H9 (cell line): ENCODE data around the gene STAT1. TPM values are rescaled to one million over a fixed set of nuclear protein-coding genes. Genes with fewer than 3 reads are reported as not detected.
A peak's percentile ranks its signal among the peaks of the same experiment; 100 is the strongest.

Experiments used
- DNase-seq: peaks from one replicate; pipeline ENCODE4 v3.0.0-alpha.2; 2017
- H2AFZ ChIP-seq: one replicate; pipeline ENCODE4 v1.6.1; 2013; ENCODE audit warnings: mild to moderate bottlenecking, low read length, control low read depth, moderate library complexity
- H2AK5ac ChIP-seq: 2 replicates; pipeline ENCODE4 v1.6.1; 2013; ENCODE audit warnings: low read length, control low read depth, mixed read lengths; ENCODE audit not compliant: insufficient read length
- H2BK120ac ChIP-seq: one replicate; pipeline ENCODE4 v1.6.1; 2013; ENCODE audit warnings: low read depth, mild to moderate bottlenecking, low read length, control low read depth, inconsistent platforms; ENCODE audit not compliant: poor library complexity, severe bottlenecking
- H2BK12ac ChIP-seq: 2 replicates; pipeline ENCODE4 v1.6.1; 2013; ENCODE audit warnings: low read length, control low read depth, mixed read lengths, low read depth; ENCODE audit not compliant: insufficient read length
- H2BK15ac ChIP-seq: 2 replicates; pipeline ENCODE4 v1.6.1; 2013; ENCODE audit warnings: low read depth, low read length, control low read depth
- H2BK20ac ChIP-seq: one replicate; pipeline ENCODE4 v1.6.1; 2013; ENCODE audit warnings: low read depth, mild to moderate bottlenecking, low read length, control low read depth, inconsistent platforms; ENCODE audit not compliant: poor library complexity, severe bottlenecking
- H2BK5ac ChIP-seq: 2 replicates; pipeline ENCODE4 v1.6.1; 2013; ENCODE audit warnings: low read length, control low read depth, mixed read lengths; ENCODE audit not compliant: insufficient read length
- H3K14ac ChIP-seq: 2 replicates; pipeline ENCODE4 v1.6.1; 2013; ENCODE audit warnings: low read length, control low read depth; ENCODE audit not compliant: insufficient read depth
- H3K18ac ChIP-seq: 2 replicates; pipeline ENCODE4 v1.6.1; 2013; ENCODE audit warnings: low read depth, mild to moderate bottlenecking, mixed read lengths, low read length, control low read depth; ENCODE audit not compliant: insufficient read length
- H3K23ac ChIP-seq: 2 replicates; pipeline ENCODE4 v1.6.1; 2013; ENCODE audit warnings: low read length, control low read depth, mixed read lengths, low read depth; ENCODE audit not compliant: insufficient read length
- H3K23me2 ChIP-seq: 2 replicates; pipeline ENCODE4 v1.6.1; 2013; ENCODE audit warnings: low read depth, mild to moderate bottlenecking, mixed read lengths, low read length, control low read depth; ENCODE audit not compliant: insufficient read length, poor library complexity, severe bottlenecking
- H3K27ac ChIP-seq: 2 replicates; pipeline ENCODE4 v1.5.1; 2013; ENCODE audit warnings: low read length, control low read depth, mixed read lengths, low read depth; ENCODE audit not compliant: insufficient read length
- H3K27me3 ChIP-seq: 2 replicates; pipeline ENCODE4 v1.6.1; 2013; ENCODE audit warnings: low read length, control low read depth, inconsistent platforms; ENCODE audit not compliant: insufficient read depth
- H3K4ac ChIP-seq: 2 replicates; pipeline ENCODE4 v1.6.1; 2013; ENCODE audit warnings: low read depth, mild to moderate bottlenecking, control low read depth, inconsistent platforms, low read length, moderate library complexity
- H3K4me1 ChIP-seq: 2 replicates; pipeline ENCODE4 v1.6.1; 2013; ENCODE audit warnings: low read length, control low read depth, inconsistent platforms; ENCODE audit not compliant: insufficient read depth
- H3K4me2 ChIP-seq: 2 replicates; pipeline ENCODE4 v1.6.1; 2013; ENCODE audit warnings: low read length, control low read depth, mixed read lengths; ENCODE audit not compliant: insufficient read length, insufficient read depth
- H3K56ac ChIP-seq: 2 replicates; pipeline ENCODE4 v1.6.1; 2013; ENCODE audit warnings: low read depth, mild to moderate bottlenecking, mixed read lengths, low read length, control low read depth; ENCODE audit not compliant: insufficient read length
- H3K79me1 ChIP-seq: 2 replicates; pipeline ENCODE4 v1.6.1; 2013; ENCODE audit warnings: low read depth, mild to moderate bottlenecking, moderate library complexity, low read length, control low read depth, inconsistent platforms; ENCODE audit not compliant: insufficient read depth, poor library complexity, severe bottlenecking
- H3K79me2 ChIP-seq: 2 replicates; pipeline ENCODE4 v1.6.1; 2013; ENCODE audit warnings: low read length, control low read depth, inconsistent platforms; ENCODE audit not compliant: insufficient read depth
- H3K9ac ChIP-seq: 2 replicates; pipeline ENCODE4 v1.6.1; 2013; ENCODE audit warnings: low read length, control low read depth, mixed read lengths; ENCODE audit not compliant: insufficient read length; ENCODE audit errors: extremely low read depth
- H3K9me3 ChIP-seq: one replicate; pipeline ENCODE4 v1.6.1; 2013; ENCODE audit warnings: low read depth, low read length, inconsistent platforms; ENCODE audit not compliant: control insufficient read depth
- H3T11ph ChIP-seq: one replicate; pipeline ENCODE4 v1.6.1; 2013; ENCODE audit warnings: mild to moderate bottlenecking, low read length, control low read depth, inconsistent platforms
- H4K20me1 ChIP-seq: one replicate; pipeline ENCODE4 v1.6.1; 2013; ENCODE audit not compliant: control insufficient read depth, insufficient read length, insufficient read depth
- H4K5ac ChIP-seq: 2 replicates; pipeline ENCODE4 v1.6.1; 2013; ENCODE audit warnings: low read depth, mild to moderate bottlenecking, mixed read lengths, low read length, control low read depth; ENCODE audit not compliant: insufficient read length
- H4K8ac ChIP-seq: replicated peaks from 2 replicates; pipeline ENCODE4 v1.6.1; 2013; ENCODE audit warnings: low read length, control low read depth, mixed read lengths, low read depth; ENCODE audit not compliant: insufficient read length
- H4K91ac ChIP-seq: 2 replicates; pipeline ENCODE4 v1.6.1; 2013; ENCODE audit warnings: low read depth, mild to moderate bottlenecking, moderate library complexity, mixed read lengths, low read length, control low read depth; ENCODE audit not compliant: insufficient read length
- H3K27ac Mint-ChIP-seq, 3 experiments: 2 replicates in 2 of 3; 3 replicates in 1 of 3; pipeline ENCODE4 v1.8.0; 2020 to 2021; ENCODE audit warnings: mixed read lengths in 3 of 3, mild to moderate bottlenecking in 1 of 3, moderate library complexity in 1 of 3
- H3K27me3 Mint-ChIP-seq: 2 replicates; pipeline ENCODE4 v1.8.0; 2021; ENCODE audit warnings: low read depth, mild to moderate bottlenecking, moderate library complexity, mixed read lengths
- H3K36me3 Mint-ChIP-seq, 3 experiments: 2 replicates in 2 of 3; 3 replicates in 1 of 3; pipeline ENCODE4 v1.8.0; 2020 to 2021; ENCODE audit warnings: low read depth in 3 of 3, mixed read lengths in 3 of 3; ENCODE audit not compliant: insufficient read depth in 1 of 3
- H3K4me1 Mint-ChIP-seq, 2 experiments: 2 replicates each; pipeline ENCODE4 v1.8.0; 2020; ENCODE audit warnings: mixed read lengths in 2 of 2
- H3K4me3 Mint-ChIP-seq, 2 experiments: 2 replicates in 1 of 2; 3 replicates in 1 of 2; pipeline ENCODE4 v1.8.0; 2020 to 2021; ENCODE audit warnings: mild to moderate bottlenecking in 2 of 2, mixed read lengths in 2 of 2, moderate library complexity in 1 of 2
- H3K9me3 Mint-ChIP-seq, 2 experiments: 2 replicates in 1 of 2; 3 replicates in 1 of 2; pipeline ENCODE4 v1.8.0; 2020; ENCODE audit warnings: mild to moderate bottlenecking in 2 of 2, mixed read lengths in 2 of 2, moderate library complexity in 1 of 2
- CTCF ChIP-seq: fragments of 200-600 bp; sonication (generic); conservative IDR thresholded peaks from 3 replicates; pipeline ENCODE4 v1.8.0; 2021; ENCODE audit warnings: antibody characterized with exemption, mild to moderate bottlenecking
- WGBS: extraction: QIAGEN DNeasy Blood & Tissue Kit; methylation state at CpG from one replicate; pipeline ENCODE4 v1.1.7; 2013; ENCODE audit warnings: missing lambda C conversion rate, low lambda C conversion rate, mixed read lengths; ENCODE audit not compliant: insufficient read length; ENCODE audit errors: extremely low coverage; 5-methylcytosine and 5-hydroxymethylcytosine counted together
- total RNA-seq: library from RNA; stranded (reverse); gene quantifications from 2 replicates; pipeline ENCODE4 v1.2.1, GENCODE V29; 2021

The STAT1 gene
- total RNA-seq, 1 experiment from 2014 or later = 48.1 TPM

GRCh38 chr2:191051825-191052778 lies 38.1 kb upstream of the STAT1 start:
- no peaks in the 10 kb centered on the region for H3K4me1 ChIP-seq
- Mint-ChIP-seq H3K9me3 (no peaks in the 10 kb centered on the region), H3K27me3 (peaks cover 2% of the 10 kb centered on the region; the same call in 1 of the 2 replicates), H3K4me3 (no peak overlapping the region), H3K4me1 (0 out of 4 replicates have a peak, but pooled peaks cover 0 to 4% of the 10 kb centered on the region in 2 experiments), H3K27ac (no peak overlapping the region), H3K36me3 (no peaks in the 10 kb centered on the region)
- H3T11ph ChIP-seq = no peak overlapping the region
- H2AK5ac ChIP-seq = no peak overlapping the region
- no peak overlapping the region for H3K9ac ChIP-seq
- no peak overlapping the region for H4K8ac ChIP-seq
- no peak overlapping the region for H3K4ac ChIP-seq
- H3K27me3 ChIP-seq = no peaks in the 10 kb centered on the region
- no peak overlapping the region for H4K5ac ChIP-seq
- no peak for DNase-seq
- H3K9me3 ChIP-seq = no peaks in the 10 kb centered on the region
- no peaks in the 10 kb centered on the region for H3K79me1 ChIP-seq
- no peak overlapping the region for H3K23ac ChIP-seq
- H3K79me2 ChIP-seq = no peaks in the 10 kb centered on the region
- H4K91ac ChIP-seq = no peak overlapping the region
- TF ChIP-seq CTCF = peak; percentile 78
- no peaks in the 10 kb centered on the region for H3K23me2 ChIP-seq
- no peak overlapping the region for H3K27ac ChIP-seq
- H3K14ac ChIP-seq = no peak overlapping the region
- no peak overlapping the region for H3K56ac ChIP-seq
- no peak overlapping the region for H2BK5ac ChIP-seq
- no peaks in the 10 kb centered on the region for H4K20me1 ChIP-seq
- no peak overlapping the region for H2BK15ac ChIP-seq
- no peak overlapping the region for H2BK12ac ChIP-seq
- no peak overlapping the region for H3K4me2 ChIP-seq
- no peak overlapping the region for H3K18ac ChIP-seq
- no CpG with 5 or more reads among the region's 10 CpGs for WGBS
- H2BK20ac ChIP-seq = no peak overlapping the region
- H2BK120ac ChIP-seq = no peak overlapping the region
- no peak overlapping the region for H2AFZ ChIP-seq
